CD14-positive monocyte (primary cell): Measurements from ENCODE around the gene ZSCAN9. TPM values are rescaled to one million over a fixed set of nuclear protein-coding genes. Genes with fewer than 3 reads are reported as not detected.

Experiments
- DNase-seq, 3 donors: peaks; one replicate each; pipeline ENCODE4 v3.0.0-alpha.2; 2011 to 2022
- H2AFZ ChIP-seq: 2 replicates; pipeline ENCODE4 v1.6.0; 2012; ENCODE audit warnings: mild to moderate bottlenecking, low read depth, low read length, inconsistent platforms; ENCODE audit not compliant: insufficient read depth, poor library complexity, severe bottlenecking
- H3K27ac ChIP-seq, 2 donors: 1 replicate in 1 of 2; 2 replicates in 1 of 2; pipeline ENCODE4 v1.5.1; 2012 to 2013; ENCODE audit warnings: low read length in 2 of 2, control low read depth in 1 of 2, inconsistent platforms in 1 of 2, low read depth in 1 of 2, mild to moderate bottlenecking in 1 of 2
- H3K27me3 ChIP-seq, 2 donors: one replicate each; pipeline versions ENCODE4 v1.6.0 to v1.6.1; 2011 to 2013; ENCODE audit warnings: low read length in 2 of 2; ENCODE audit not compliant: control insufficient read depth in 2 of 2, insufficient read depth in 2 of 2
- H3K36me3 ChIP-seq, 2 donors: replicated peaks in 1 of 2; 1 replicate in 1 of 2; 2 replicates in 1 of 2; pipeline versions ENCODE4 v1.5.1 to v1.6.1; 2012 to 2013; ENCODE audit warnings: low read length in 2 of 2, control low read depth in 1 of 2, inconsistent platforms in 1 of 2, mild to moderate bottlenecking in 1 of 2; ENCODE audit not compliant: insufficient read depth in 2 of 2, control insufficient read depth in 1 of 2
- H3K4me1 ChIP-seq, 2 donors: 1 replicate in 1 of 2; 2 replicates in 1 of 2; pipeline versions ENCODE4 v1.5.1 to v1.6.1; 2012 to 2013; ENCODE audit warnings: low read length in 2 of 2, control low read depth in 1 of 2, inconsistent platforms in 1 of 2, mild to moderate bottlenecking in 1 of 2, moderate library complexity in 1 of 2; ENCODE audit not compliant: insufficient read depth in 2 of 2, control insufficient read depth in 1 of 2
- H3K4me2 ChIP-seq: replicated peaks from 2 replicates; pipeline ENCODE3; 2012; ENCODE audit warnings: low read length, moderate library complexity, mild to moderate bottlenecking; ENCODE audit not compliant: poor library complexity, severe bottlenecking; ENCODE audit errors: extremely low read depth
- H3K4me3 ChIP-seq, 3 experiments: fragments of 200-600 bp in 1 of 3; sonication (generic) in 1 of 3; replicated peaks in 1 of 3; 1 replicate in 2 of 3; 2 replicates in 1 of 3; pipeline ENCODE4 v1.5.1; 2011 to 2013; ENCODE audit warnings: low read length in 3 of 3, mild to moderate bottlenecking in 3 of 3, control low read depth in 2 of 3, low read depth in 2 of 3, inconsistent platforms in 1 of 3, moderate library complexity in 1 of 3
- H3K79me2 ChIP-seq: 2 replicates; pipeline ENCODE4 v1.6.0; 2012; ENCODE audit warnings: mild to moderate bottlenecking, control low read depth, inconsistent platforms, low read length, moderate library complexity; ENCODE audit not compliant: insufficient read depth
- H3K9ac ChIP-seq: 2 replicates; pipeline ENCODE4 v1.6.0; 2017; ENCODE audit warnings: low read length, mild to moderate bottlenecking; ENCODE audit not compliant: insufficient read depth, poor library complexity, severe bottlenecking
- H3K9me3 ChIP-seq, 2 donors: replicated peaks in 1 of 2; 1 replicate in 1 of 2; 2 replicates in 1 of 2; pipeline versions ENCODE4 v1.5.1 to v1.6.1; 2012 to 2013; ENCODE audit warnings: low read length in 2 of 2, control low read depth in 1 of 2; ENCODE audit not compliant: control insufficient read depth in 1 of 2, insufficient read depth in 1 of 2
- H4K20me1 ChIP-seq: 2 replicates; pipeline ENCODE4 v1.6.0; 2012; ENCODE audit warnings: mild to moderate bottlenecking, low read length, control low read depth, moderate library complexity; ENCODE audit not compliant: insufficient read depth
- H3K27ac Mint-ChIP-seq, 7 donors: one replicate each; pipeline ENCODE4 v1.8.0; 2020; ENCODE audit warnings: mild to moderate bottlenecking in 7 of 7, mixed read lengths in 7 of 7, moderate library complexity in 6 of 7, inconsistent platforms in 2 of 7
- H3K27me3 Mint-ChIP-seq, 3 donors: one replicate each; pipeline ENCODE4 v1.8.0; 2021 to 2022; ENCODE audit warnings: low read depth in 3 of 3, mild to moderate bottlenecking in 3 of 3, mixed read lengths in 3 of 3, moderate library complexity in 3 of 3, inconsistent platforms in 1 of 3
- H3K36me3 Mint-ChIP-seq, 2 donors: one replicate each; pipeline ENCODE4 v1.8.0; 2020; ENCODE audit warnings: mixed read lengths in 2 of 2, inconsistent platforms in 1 of 2, mild to moderate bottlenecking in 1 of 2
- H3K4me1 Mint-ChIP-seq: one replicate; pipeline ENCODE4 v1.8.0; 2020; ENCODE audit warnings: mild to moderate bottlenecking, mixed read lengths
- H3K4me3 Mint-ChIP-seq, 2 donors: one replicate each; pipeline ENCODE4 v1.8.0; 2020; ENCODE audit warnings: mild to moderate bottlenecking in 2 of 2, mixed read lengths in 2 of 2, moderate library complexity in 1 of 2
- H3K9me3 Mint-ChIP-seq, 7 donors: one replicate each; pipeline ENCODE4 v1.8.0; 2020 to 2022; ENCODE audit warnings: mixed read lengths in 7 of 7, mild to moderate bottlenecking in 6 of 7, moderate library complexity in 6 of 7, inconsistent platforms in 2 of 7
- CTCF ChIP-seq: fragments of 200-600 bp; IDR thresholded peaks from one replicate; pipeline ENCODE4 v1.8.0; 2022; ENCODE audit warnings: antibody characterized with exemption, mild to moderate bottlenecking
- WGBS: methylation state at CpG from one replicate; pipeline ENCODE4 v1.1.5; 2013; ENCODE audit warnings: missing lambda C conversion rate; ENCODE audit not compliant: insufficient coverage; 5-methylcytosine and 5-hydroxymethylcytosine counted together
- intact Hi-C, 2 donors: fragments of 100-400 bp; cut with micrococcal nuclease; formaldehyde crosslinking; loops; one replicate each; pipeline versions ENCODE4 v1.15.0 to v1.15.1; 2023
- polyA plus RNA-seq, 3 donors: library from polyadenylated mRNA; depleted of rRNA in 1 of 3; unstranded in 2 of 3; stranded (reverse) in 1 of 3; fragments of 300-500 nt in 2 of 3; fragments of >200 nt in 1 of 3; fragmentation: Illumina TruSeq in 2 of 3; gene quantifications; 1 replicate in 2 of 3; 2 replicates in 1 of 3; pipeline ENCODE4 v1.2.3, GENCODE V29; 2012 to 2021

Gene ZSCAN9
- polyA plus RNA-seq, 3 donors, result 2.2 to 11.6 (median 5.0) TPM

DNA sequence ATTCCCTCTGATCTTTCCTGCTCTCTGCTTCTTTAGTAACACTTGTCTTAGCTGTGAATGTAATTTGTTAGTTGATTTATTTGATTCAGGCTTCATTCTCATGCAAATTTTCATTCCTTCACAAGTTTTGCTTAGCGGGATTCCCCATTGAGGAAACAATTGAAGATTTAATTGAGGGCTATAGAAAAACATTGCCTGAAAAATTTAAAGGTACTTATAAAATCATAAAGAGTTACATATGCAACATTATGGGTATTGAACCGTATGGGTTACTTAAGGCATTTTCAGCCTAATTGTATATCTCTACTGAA lies 11.9 kb upstream of the ZSCAN9 start:
- WGBS, result no CpG with 5 or more reads among the region's 2 CpGs
- no peaks in the 10 kb centered on the region for H3K36me3 ChIP-seq
- no peaks in the 10 kb centered on the region for H4K20me1 ChIP-seq
- DNase-seq, result no peak
- H3K27ac ChIP-seq, result no peak overlapping the region
- H3K27me3 ChIP-seq, result peaks cover 69 to 81% of the 10 kb centered on the region in 2 donors
- Mint-ChIP-seq H3K27me3 (peaks cover 73 to 75% (median 74%) of the 10 kb centered on the region in 3 donors), H3K36me3 (peaks cover 0 to 6% of the 10 kb centered on the region in 2 donors), H3K9me3 (peaks cover 4 to 30% (median 22%) of the 10 kb centered on the region in 7 donors), H3K27ac (no peak overlapping the region), H3K4me1 (peaks cover 39% of the 10 kb centered on the region), H3K4me3 (peak overlapping the region in 1 of 2 donors; percentile 84)
- H3K4me1 ChIP-seq, result peaks cover 10 to 20% of the 10 kb centered on the region in 2 donors
- no peak overlapping the region for H3K4me3 ChIP-seq
- H3K9ac ChIP-seq, result no peak overlapping the region
- H3K4me2 ChIP-seq, result no peak overlapping the region
- H2AFZ ChIP-seq, result no peak overlapping the region
- intact Hi-C loops, result loop anchor here in 1 of 2 donors (10.0 kb wide), 1 partner anchor 68 kb away; the partner anchor contains the start of gene ZKSCAN8
- no peaks in the 10 kb centered on the region for H3K79me2 ChIP-seq
- TF ChIP-seq CTCF, result no peak
- peaks cover 3 to 27% of the 10 kb centered on the region in 2 donors for H3K9me3 ChIP-seq

- Histone ChIP-seq H3K9me3 (peaks cover 3 to 17% of the 10 kb centered on the region in 2 donors), H3K4me1 (peaks cover 17 to 29% of the 10 kb centered on the region in 2 donors), H3K4me3 (no peak overlapping the region), H3K27me3 (peaks cover 59 to 70% of the 10 kb centered on the region in 2 donors), H3K79me2 (no peaks in the 10 kb centered on the region), H3K27ac (no peak overlapping the region), H4K20me1 (no peaks in the 10 kb centered on the region), H3K9ac (no peak overlapping the region), H3K36me3 (no peaks in the 10 kb centered on the region), H2AFZ (peak overlapping the region; percentile 8), H3K4me2 (peak overlapping the region; percentile 26)
- H3K27ac Mint-ChIP-seq, result no peak overlapping the region
- peaks cover 60 to 69% (median 64%) of the 10 kb centered on the region in 3 donors for H3K27me3 Mint-ChIP-seq
- no peak for DNase-seq
- intact Hi-C loops, result loop anchor here in 1 of 2 donors (10.0 kb wide), 1 partner anchor 71 kb away; the partner anchor contains the start of gene ZKSCAN8
- 34% methylated on average over 6 of the region's 8 CpGs for WGBS
- peaks cover 0 to 5% of the 10 kb centered on the region in 2 donors for H3K36me3 Mint-ChIP-seq
- no peak for TF ChIP-seq CTCF
- H3K9me3 Mint-ChIP-seq, result peaks cover 3 to 32% (median 21%) of the 10 kb centered on the region in 7 donors
- H3K4me3 Mint-ChIP-seq, result peak overlapping the region; percentile 14 to 77
- H3K4me1 Mint-ChIP-seq, result peaks cover 43% of the 10 kb centered on the region
Measured at GRCh38 chr6:28215425-28215824, 9.7 kb upstream of the ZSCAN9 start.
